Neural progenitor cell (in vitro differentiated cells): ENCODE results near the gene PET100. TPM values are rescaled to one million over a fixed set of nuclear protein-coding genes. Genes with fewer than 3 reads are reported as not detected.

Experiments
- DNase-seq: peaks from one replicate; pipeline ENCODE4 v3.0.0-alpha.2; 2016; ENCODE audit warnings: low spot score
- H2AFZ ChIP-seq: fragments of 200-600 bp; sonication (generic); replicated peaks from 2 replicates; pipeline ENCODE4 v1.6.1; 2016; ENCODE audit warnings: antibody characterized with exemption
- H3F3A ChIP-seq: fragments of 200-600 bp; sonication (generic); 2 replicates; pipeline ENCODE4 v1.6.1; 2016; ENCODE audit warnings: antibody characterized with exemption, low read depth
- H3K27ac ChIP-seq: fragments of 200-600 bp; sonication (generic); 2 replicates; pipeline ENCODE4 v1.5.1; 2016; ENCODE audit warnings: mild to moderate bottlenecking
- H3K27me3 ChIP-seq: fragments of 200-600 bp; sonication (generic); 2 replicates; pipeline ENCODE4 v1.6.1; 2016; ENCODE audit warnings: mild to moderate bottlenecking, moderate library complexity
- H3K36me3 ChIP-seq: fragments of 200-600 bp; sonication (generic); 2 replicates; pipeline ENCODE4 v1.5.1; 2016
- H3K4me1 ChIP-seq: fragments of 200-600 bp; sonication (generic); 2 replicates; pipeline ENCODE4 v1.6.1; 2016; ENCODE audit warnings: mixed run types
- H3K4me2 ChIP-seq: fragments of 200-600 bp; sonication (generic); 2 replicates; pipeline ENCODE4 v1.6.1; 2016
- H3K4me3 ChIP-seq: fragments of 200-600 bp; sonication (generic); 2 replicates; pipeline ENCODE4 v1.5.1; 2016
- H3K79me2 ChIP-seq: fragments of 200-600 bp; sonication (generic); 2 replicates; pipeline ENCODE4 v1.6.1; 2016; ENCODE audit warnings: low read depth
- H3K9ac ChIP-seq: fragments of 200-600 bp; sonication (generic); 2 replicates; pipeline ENCODE4 v1.6.1; 2016
- H3K9me3 ChIP-seq: fragments of 200-600 bp; sonication (generic); 2 replicates; pipeline ENCODE4 v1.5.1; 2016; ENCODE audit warnings: low read depth
- H4K20me1 ChIP-seq: fragments of 200-600 bp; sonication (generic); 2 replicates; pipeline ENCODE4 v1.6.1; 2016; ENCODE audit warnings: low read depth
- H3K27ac Mint-ChIP-seq: 3 replicates; pipeline ENCODE4 v1.8.0; 2021; ENCODE audit warnings: mixed read lengths
- H3K27me3 Mint-ChIP-seq: 2 replicates; pipeline ENCODE4 v1.8.0; 2022; ENCODE audit warnings: low read depth, mild to moderate bottlenecking, inconsistent platforms, moderate library complexity, mixed read lengths; ENCODE audit not compliant: insufficient read depth
- H3K36me3 Mint-ChIP-seq: 3 replicates; pipeline ENCODE4 v1.8.0; 2021; ENCODE audit warnings: mixed read lengths
- H3K4me1 Mint-ChIP-seq: 3 replicates; pipeline ENCODE4 v1.8.0; 2021; ENCODE audit warnings: mixed read lengths
- H3K4me3 Mint-ChIP-seq: 3 replicates; pipeline ENCODE4 v1.8.0; 2021; ENCODE audit warnings: mild to moderate bottlenecking, moderate library complexity, mixed read lengths
- H3K9me3 Mint-ChIP-seq: 3 replicates; pipeline ENCODE4 v1.8.0; 2020; ENCODE audit warnings: mixed read lengths
- CTCF ChIP-seq: fragments of 200-600 bp; sonication (generic); IDR thresholded peaks from 2 replicates; pipeline ENCODE4 v1.5.1; 2017; ENCODE audit warnings: antibody characterized with exemption, mild to moderate bottlenecking
- EZH2 ChIP-seq: fragments of 200-600 bp; sonication (generic); IDR thresholded peaks from 2 replicates; pipeline ENCODE4 v1.6.1; 2017; ENCODE audit warnings: antibody characterized with exemption, mild to moderate bottlenecking, moderate library complexity
- EZH2phosphoT487 ChIP-seq: fragments of 200-600 bp; sonication (generic); IDR thresholded peaks from 2 replicates; pipeline ENCODE4 v1.6.1; 2017; ENCODE audit warnings: antibody characterized with exemption
- total RNA-seq: library from RNA; depleted of rRNA; stranded (reverse); fragments of >200 nt; gene quantifications from 2 replicates; pipeline ENCODE4 v1.2.3, GENCODE V29; 2015; ENCODE audit warnings: low replicate concordance

Gene PET100
- total RNA-seq, 1 donor from 2014 or later = 30.3 TPM

GRCh38 chr19:7623725-7624603, 5.6 kb upstream of the PET100 start:
- H2AFZ ChIP-seq = no peak overlapping the region
- no peak overlapping the region for H3K27ac ChIP-seq
- H3K4me1 Mint-ChIP-seq = peaks cover 11% of the 10 kb centered on the region
- no peak overlapping the region for H3K4me3 ChIP-seq
- no peak overlapping the region for H3K9ac ChIP-seq
- H3K9me3 ChIP-seq = no peaks in the 10 kb centered on the region
- DNase-seq = no peak
- H3K79me2 ChIP-seq = peaks cover 28% of the 10 kb centered on the region
- H3K36me3 ChIP-seq = no peaks in the 10 kb centered on the region
- no peaks in the 10 kb centered on the region for H3F3A ChIP-seq
- peaks cover 11% of the 10 kb centered on the region for H3K36me3 Mint-ChIP-seq
- H3K4me1 ChIP-seq = no peaks in the 10 kb centered on the region
- TF ChIP-seq EZH2phosphoT487 (no peak), EZH2 (no peak), CTCF (no peak)
- H3K27ac Mint-ChIP-seq = no peak overlapping the region
- no peak overlapping the region for H3K4me3 Mint-ChIP-seq
- peaks cover 5% of the 10 kb centered on the region for H3K27me3 Mint-ChIP-seq
- H3K27me3 ChIP-seq = no peaks in the 10 kb centered on the region
- no peak overlapping the region for H3K4me2 ChIP-seq
- peaks cover 6% of the 10 kb centered on the region for H4K20me1 ChIP-seq
- H3K9me3 Mint-ChIP-seq = no peaks in the 10 kb centered on the region

GRCh38 chr19:7624810-7625209, 4.8 kb upstream of the PET100 start:
- no peak overlapping the region for H3K4me3 ChIP-seq
- no peaks in the 10 kb centered on the region for H3K9me3 Mint-ChIP-seq
- H2AFZ ChIP-seq = no peak overlapping the region
- H3K4me2 ChIP-seq = no peak overlapping the region
- peaks cover 17% of the 10 kb centered on the region for H3K36me3 Mint-ChIP-seq
- peaks cover 5% of the 10 kb centered on the region for H3K27me3 Mint-ChIP-seq
- no peaks in the 10 kb centered on the region for H3K4me1 ChIP-seq
- no peaks in the 10 kb centered on the region for H3K9me3 ChIP-seq
- H3K4me3 Mint-ChIP-seq = no peak overlapping the region
- no peak overlapping the region for H3K27ac ChIP-seq
- no peak overlapping the region for H3K27ac Mint-ChIP-seq
- H3K9ac ChIP-seq = no peak overlapping the region
- TF ChIP-seq EZH2 (no peak), CTCF (no peak), EZH2phosphoT487 (no peak)
- peaks cover 6% of the 10 kb centered on the region for H4K20me1 ChIP-seq
- peaks cover 19% of the 10 kb centered on the region for H3K4me1 Mint-ChIP-seq
- no peaks in the 10 kb centered on the region for H3K27me3 ChIP-seq
- peaks cover 34% of the 10 kb centered on the region for H3K79me2 ChIP-seq
- H3K36me3 ChIP-seq = no peaks in the 10 kb centered on the region
- no peak for DNase-seq
- H3F3A ChIP-seq = no peaks in the 10 kb centered on the region

- H3K36me3 ChIP-seq = no peaks in the 10 kb centered on the region
- H3K9ac ChIP-seq = no peak overlapping the region
- H3K4me1 Mint-ChIP-seq = peaks cover 30% of the 10 kb centered on the region
- no peak overlapping the region for H3K4me3 ChIP-seq
- no peak for TF ChIP-seq EZH2
- no peak for TF ChIP-seq EZH2phosphoT487
- TF ChIP-seq CTCF = no peak
- no peak overlapping the region for H3K4me3 Mint-ChIP-seq
- peaks cover 45% of the 10 kb centered on the region for H3K79me2 ChIP-seq
- no peaks in the 10 kb centered on the region for H3K9me3 Mint-ChIP-seq
- H3K9me3 ChIP-seq = no peaks in the 10 kb centered on the region
- H3K27ac Mint-ChIP-seq = no peak overlapping the region
- no peaks in the 10 kb centered on the region for H3K27me3 ChIP-seq
- no peak overlapping the region for H3K4me2 ChIP-seq
- H3F3A ChIP-seq = no peaks in the 10 kb centered on the region
- H3K27ac ChIP-seq = no peak overlapping the region
- H3K4me1 ChIP-seq = peaks cover 5% of the 10 kb centered on the region
- no peak for DNase-seq
- H4K20me1 ChIP-seq = peaks cover 6% of the 10 kb centered on the region
- H2AFZ ChIP-seq = no peak overlapping the region
- H3K27me3 Mint-ChIP-seq = peaks cover 5% of the 10 kb centered on the region
- H3K36me3 Mint-ChIP-seq = peaks cover 17% of the 10 kb centered on the region
Measured at GRCh38 chr19:7625763-7626372, 3.7 kb upstream of the PET100 start.
